ENCODE data around the gene CDK6.

- TF ChIP-seq CTCF (optimal IDR thresholded peaks at IDR 0.05 in 1 of 3, IDR thresholded peaks at IDR 0.05 in 1 of 3, conservative IDR thresholded peaks at IDR 0.05 in 1 of 3; ENCODE audit: extremely low read depth in 1 of 3, insufficient read depth in 2 of 3, low read length in 3 of 3) (no peak), EZH2 (IDR thresholded peaks at IDR 0.05; ENCODE audit: low read length) (no peak)
These were observed 120.4 kb downstream of the CDK6 start for GRCh38 chr7:92715963-92716362.

All from keratinocyte (primary cell).